NT2/D1 (cell line): ENCODE measurements around the gene PPP2R3A.

Experiments used
- DNase-seq: peaks from one replicate; pipeline ENCODE4 v3.0.0-alpha.2; 2011; ENCODE audit warnings: low read depth, low spot score
- H3K27me3 ChIP-seq: 2 replicates; pipeline ENCODE4 v1.6.0; 2011; ENCODE audit warnings: mild to moderate bottlenecking; ENCODE audit not compliant: insufficient read length, insufficient read depth
- H3K36me3 ChIP-seq: 2 replicates; pipeline ENCODE4 v1.6.1; 2011; ENCODE audit warnings: mild to moderate bottlenecking, low read length, mixed read lengths; ENCODE audit not compliant: insufficient read depth, insufficient read length
- H3K4me1 ChIP-seq: 2 replicates; pipeline ENCODE4 v1.5.1; 2011; ENCODE audit not compliant: insufficient read depth, insufficient read length
- H3K4me3 ChIP-seq: 2 replicates; pipeline ENCODE4 v1.5.1; 2011; ENCODE audit warnings: low read depth; ENCODE audit not compliant: insufficient read length
- H3K9ac ChIP-seq: 2 replicates; pipeline ENCODE4 v1.6.0; 2011; ENCODE audit warnings: low read depth; ENCODE audit not compliant: insufficient read length
- H3K9me3 ChIP-seq: 2 replicates; pipeline ENCODE4 v1.5.1; 2011; ENCODE audit warnings: mild to moderate bottlenecking, low read length; ENCODE audit not compliant: insufficient read depth
- SUZ12 ChIP-seq: IDR thresholded peaks from 2 replicates; pipeline ENCODE4 v1.6.1; 2011; ENCODE audit not compliant: insufficient read length, insufficient read depth; ENCODE audit errors: extremely low read depth
- YY1 ChIP-seq: IDR thresholded peaks from 2 replicates; pipeline ENCODE4 v1.6.1; 2011; ENCODE audit not compliant: insufficient read length, insufficient read depth
- ZNF274 ChIP-seq: IDR thresholded peaks from 2 replicates; pipeline ENCODE4 v1.6.1; 2011; ENCODE audit warnings: mild to moderate bottlenecking, low read depth, low read length

Gene PPP2R3A

GRCh38 chr3:135987661-135988060, 22.1 kb downstream of the PPP2R3A start:
- DNase-seq = no peak

GRCh38 chr3:135989242-135989641, 23.7 kb downstream of the PPP2R3A start:
- Histone ChIP-seq H3K9me3 (no peaks in the 10 kb centered on the region), H3K36me3 (no peaks in the 10 kb centered on the region), H3K4me1 (no peaks in the 10 kb centered on the region), H3K4me3 (no peak overlapping the region), H3K27me3 (no peaks in the 10 kb centered on the region), H3K9ac (no peak overlapping the region)
- no peak for DNase-seq
- TF ChIP-seq YY1 = no peak
- no peak for TF ChIP-seq ZNF274

More at GRCh38 chr3:135987661-135988060, 22.1 kb downstream of the PPP2R3A start:
- Histone ChIP-seq H3K4me3 (no peak overlapping the region), H3K27me3 (no peaks in the 10 kb centered on the region), H3K4me1 (no peaks in the 10 kb centered on the region), H3K9ac (no peak overlapping the region), H3K36me3 (no peaks in the 10 kb centered on the region), H3K9me3 (no peaks in the 10 kb centered on the region)
- TF ChIP-seq ZNF274 (no peak), SUZ12 (no peak), YY1 (no peak)

- H3K9ac ChIP-seq = no peak overlapping the region
- H3K36me3 ChIP-seq = no peaks in the 10 kb centered on the region
- no peaks in the 10 kb centered on the region for H3K9me3 ChIP-seq
- H3K4me3 ChIP-seq = no peak overlapping the region
- no peaks in the 10 kb centered on the region for H3K27me3 ChIP-seq
- DNase-seq = no peak
- no peaks in the 10 kb centered on the region for H3K4me1 ChIP-seq
- TF ChIP-seq YY1 (no peak), SUZ12 (no peak), ZNF274 (no peak)
These were observed 25.4 kb downstream of the PPP2R3A start for GRCh38 chr3:135990903-135991302.

- Histone ChIP-seq H3K9me3 (no peaks in the 10 kb centered on the region), H3K4me1 (no peaks in the 10 kb centered on the region), H3K27me3 (no peaks in the 10 kb centered on the region), H3K9ac (no peak overlapping the region), H3K4me3 (no peak overlapping the region), H3K36me3 (no peaks in the 10 kb centered on the region)
- no peak for TF ChIP-seq YY1
- TF ChIP-seq ZNF274 = no peak
- no peak for TF ChIP-seq SUZ12
- no peak for DNase-seq
These were observed 26.1 kb downstream of the PPP2R3A start for GRCh38 chr3:135991621-135992020.

GRCh38 chr3:135992072-135992471, 26.5 kb downstream of the PPP2R3A start:
- TF ChIP-seq YY1 = no peak
- no peak for TF ChIP-seq SUZ12
- TF ChIP-seq ZNF274 = no peak
- Histone ChIP-seq H3K9me3 (no peaks in the 10 kb centered on the region), H3K4me3 (no peak overlapping the region), H3K36me3 (no peaks in the 10 kb centered on the region), H3K4me1 (no peaks in the 10 kb centered on the region), H3K9ac (no peak overlapping the region), H3K27me3 (no peaks in the 10 kb centered on the region)
- DNase-seq = no peak

- Histone ChIP-seq H3K4me3 (no peak overlapping the region), H3K36me3 (no peaks in the 10 kb centered on the region), H3K9me3 (no peaks in the 10 kb centered on the region), H3K4me1 (no peaks in the 10 kb centered on the region), H3K27me3 (no peaks in the 10 kb centered on the region), H3K9ac (no peak overlapping the region)
- no peak for DNase-seq
- no peak for TF ChIP-seq SUZ12
- no peak for TF ChIP-seq ZNF274
- no peak for TF ChIP-seq YY1
These were observed 29.3 kb downstream of the PPP2R3A start for GRCh38 chr3:135994708-135995337.

GRCh38 chr3:135995766-135996165, 30.2 kb downstream of the PPP2R3A start:
- Histone ChIP-seq H3K4me1 (no peaks in the 10 kb centered on the region), H3K36me3 (no peaks in the 10 kb centered on the region), H3K9ac (no peak overlapping the region), H3K4me3 (no peak overlapping the region), H3K9me3 (no peaks in the 10 kb centered on the region), H3K27me3 (no peaks in the 10 kb centered on the region)
- TF ChIP-seq SUZ12 (no peak), ZNF274 (no peak), YY1 (no peak)
- no peak for DNase-seq
